ENCODE measurements around the gene CLCN3.
A peak's percentile ranks its signal among the peaks of the same experiment; 100 is the strongest.
"Not testable (repeated sequence)": the region's sequence is repeated elsewhere in the genome, so short reads cannot be mapped to it uniquely, and the experiment has no call there.

CLCN3 gene

DNA sequence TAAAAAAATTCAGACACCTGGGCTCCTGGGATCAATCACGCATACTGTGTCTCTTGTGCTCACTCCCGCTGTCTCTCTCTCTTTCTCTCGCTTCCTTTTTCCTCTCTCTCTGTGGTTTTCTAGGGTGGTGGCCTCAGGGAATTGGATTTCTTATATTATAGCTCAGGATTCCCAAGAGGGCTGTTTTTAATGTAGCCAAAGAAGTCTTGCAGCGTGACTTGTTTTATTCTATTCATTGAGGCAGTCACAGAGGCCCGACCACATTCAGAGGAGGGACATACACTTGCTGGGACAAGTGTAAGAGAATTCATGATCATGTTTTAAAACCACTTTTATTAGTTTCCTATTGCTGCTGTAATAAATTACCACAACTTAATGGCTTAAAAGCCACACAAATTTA is 78.0 kb downstream of the CLCN3 start:
- no peak for DNase-seq (ENCODE audit: low read depth in 2 of 2)

DNA sequence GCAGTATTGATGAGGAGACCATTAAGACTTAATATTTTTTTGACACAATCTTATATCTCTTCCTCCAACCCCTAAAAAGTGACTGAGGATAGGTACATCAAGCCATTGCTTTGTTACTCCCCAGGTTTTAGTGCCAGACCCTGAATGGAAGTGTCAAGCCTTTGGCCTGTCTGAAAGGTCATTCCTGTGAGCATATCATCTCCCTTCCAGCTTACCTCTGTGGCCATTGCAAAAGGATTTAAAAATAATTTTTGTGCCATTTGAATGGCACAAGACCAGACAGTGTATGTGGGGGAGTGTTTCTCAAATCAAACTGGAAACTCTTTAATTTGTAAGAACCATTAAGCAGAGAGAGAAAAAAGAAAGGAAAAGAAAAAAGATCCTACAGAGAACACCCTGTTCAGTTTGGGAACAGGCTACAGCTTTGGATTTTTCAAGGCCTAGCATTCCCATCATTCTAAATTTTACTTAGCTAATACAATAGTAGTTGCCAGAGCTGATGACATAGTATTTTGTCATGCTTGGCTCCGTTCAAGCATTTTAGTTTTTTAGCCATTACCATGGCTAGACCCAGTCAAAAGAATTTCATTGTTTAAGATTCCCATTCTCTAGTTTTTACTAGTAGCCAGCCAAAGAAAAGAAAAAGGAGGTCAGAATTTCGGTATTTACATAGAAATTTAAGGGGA is 87.7 kb downstream of the CLCN3 start:
- no peak for DNase-seq (ENCODE audit: low read depth in 2 of 2)

GRCh38 chr4:169715826-169716225 is 95.4 kb downstream of the CLCN3 start:
- DNase-seq (ENCODE audit: low read depth in 2 of 2) = no peak

- no peak for DNase-seq (ENCODE audit: low read depth in 2 of 2)
Observed at GRCh38 chr4:169716677-169717076, 96.3 kb downstream of the CLCN3 start.

GRCh38 chr4:169720529-169720928 is 100.2 kb downstream of the CLCN3 start:
- no peak for DNase-seq (ENCODE audit: low read depth in 2 of 2)

- no peak for DNase-seq (ENCODE audit: low read depth in 2 of 2)
Observed at GRCh38 chr4:169723207-169723965, 103.0 kb downstream of the CLCN3 start.

DNA sequence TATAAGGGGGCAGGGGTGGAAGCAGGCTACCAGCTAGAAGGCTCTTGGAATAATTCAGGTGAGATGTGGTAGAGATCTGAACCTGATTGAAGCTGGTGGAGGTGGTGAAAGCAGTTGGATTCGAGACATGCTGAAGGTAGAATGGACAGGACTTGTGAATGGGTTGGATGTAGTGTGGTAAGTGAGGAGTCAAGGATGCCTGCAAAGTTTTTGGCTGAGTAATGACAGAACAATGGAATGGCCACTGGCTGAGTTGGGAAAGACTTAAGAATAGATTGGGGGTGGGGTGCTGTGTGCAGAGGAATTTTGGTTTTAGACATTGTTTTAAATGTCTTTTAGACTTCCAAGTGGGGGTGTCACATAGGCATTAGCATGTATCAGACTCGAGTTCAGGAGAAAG is 103.9 kb downstream of the CLCN3 start:
- no peak for DNase-seq (ENCODE audit: low read depth in 2 of 2)

GRCh38 chr4:169727616-169728015 is 107.2 kb downstream of the CLCN3 start:
- no peak for DNase-seq (ENCODE audit: low read depth in 2 of 2)

DNA sequence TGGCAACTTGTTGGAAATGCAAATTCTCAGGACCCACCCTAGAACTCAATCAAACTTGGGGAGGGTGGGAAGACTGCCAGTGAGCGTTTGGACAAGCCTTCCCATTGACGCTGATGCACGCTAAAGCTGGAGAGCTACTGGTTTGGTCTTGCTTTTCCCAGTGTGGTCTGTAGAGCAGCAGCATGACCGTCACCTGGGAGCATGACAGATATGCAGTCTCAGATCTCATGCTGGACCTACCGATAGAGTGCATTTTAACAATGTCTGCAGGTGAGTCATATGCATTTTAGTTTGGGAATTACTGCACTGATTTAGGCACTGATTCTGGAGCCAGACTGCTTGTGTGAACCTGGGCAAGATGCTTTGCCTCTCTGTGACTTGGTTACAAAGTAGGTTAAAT is 110.2 kb downstream of the CLCN3 start:
- DNase-seq (ENCODE audit: low read depth in 2 of 2) = no peak

GRCh38 chr4:169738604-169739003 is 118.2 kb downstream of the CLCN3 start:
- DNase-seq (ENCODE audit: low read depth in 2 of 2) = not testable (repeated sequence)

GRCh38 chr4:169741569-169741968 is 121.2 kb downstream of the CLCN3 start:
- no peak for DNase-seq (ENCODE audit: low read depth in 2 of 2)

DNA sequence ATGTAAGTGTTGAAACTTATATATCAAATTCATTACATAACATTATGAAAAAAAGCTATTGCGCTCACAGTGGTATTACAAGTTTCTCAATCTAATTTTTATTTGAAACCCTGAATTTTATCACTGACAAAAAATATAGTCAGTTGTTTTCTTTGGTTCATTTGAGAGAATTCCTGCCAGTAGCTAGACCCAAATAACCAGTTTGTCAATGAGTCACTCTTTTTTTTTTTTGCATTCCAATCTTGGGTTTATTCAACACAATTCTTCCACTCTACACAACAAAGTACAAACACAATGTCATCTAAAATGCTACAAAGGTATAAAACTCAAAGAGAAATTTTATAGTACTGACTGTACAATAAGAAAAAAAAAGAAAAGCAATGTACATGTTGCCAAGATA is 124.2 kb downstream of the CLCN3 start:
- DNase-seq (ENCODE audit: low read depth in 2 of 2) = no peak

- no peak for DNase-seq (ENCODE audit: low read depth in 2 of 2)
Observed at GRCh38 chr4:169745291-169745690, 124.9 kb downstream of the CLCN3 start.

DNA sequence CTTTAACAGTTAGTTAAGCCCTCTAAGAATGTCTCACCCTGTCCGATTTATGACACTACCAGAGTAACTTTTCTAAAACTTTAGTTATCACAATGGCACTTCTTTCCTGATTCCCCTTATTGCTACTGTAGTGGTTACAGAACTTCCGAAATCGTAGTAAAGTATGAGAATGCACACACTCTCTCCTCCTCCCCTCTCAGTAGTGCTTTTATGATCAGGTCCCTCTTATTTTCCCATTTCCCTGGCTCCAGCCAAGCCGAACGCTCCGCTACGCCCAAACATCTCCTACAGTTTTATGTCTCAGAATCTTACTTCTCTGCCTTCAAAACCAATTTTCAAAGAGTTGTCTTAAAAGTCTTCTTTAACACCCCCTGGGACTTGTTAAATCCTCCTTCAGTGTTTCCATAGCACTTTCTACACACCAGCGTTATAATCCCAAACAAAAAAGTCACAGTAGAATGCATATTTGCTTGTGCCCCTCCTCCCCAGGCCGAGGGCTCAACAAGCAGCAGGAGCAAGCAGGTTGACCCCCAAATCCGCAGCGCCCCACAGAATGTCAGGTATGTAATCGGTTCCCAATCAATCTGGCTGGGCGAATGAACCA is 136.7 kb downstream of the CLCN3 start:
- no peak for DNase-seq (ENCODE audit: low read depth in 2 of 2)

GRCh38 chr4:169757575-169758184 is 137.3 kb downstream of the CLCN3 start, which contains the start of gene HPF1:
HPF1 (minus strand) TSS chr4:169757944; CDS start chr4:169757877, 67 bp downstream.
- peak; percentile 92 to 94 for DNase-seq (ENCODE audit: low read depth in 2 of 2)

DNA sequence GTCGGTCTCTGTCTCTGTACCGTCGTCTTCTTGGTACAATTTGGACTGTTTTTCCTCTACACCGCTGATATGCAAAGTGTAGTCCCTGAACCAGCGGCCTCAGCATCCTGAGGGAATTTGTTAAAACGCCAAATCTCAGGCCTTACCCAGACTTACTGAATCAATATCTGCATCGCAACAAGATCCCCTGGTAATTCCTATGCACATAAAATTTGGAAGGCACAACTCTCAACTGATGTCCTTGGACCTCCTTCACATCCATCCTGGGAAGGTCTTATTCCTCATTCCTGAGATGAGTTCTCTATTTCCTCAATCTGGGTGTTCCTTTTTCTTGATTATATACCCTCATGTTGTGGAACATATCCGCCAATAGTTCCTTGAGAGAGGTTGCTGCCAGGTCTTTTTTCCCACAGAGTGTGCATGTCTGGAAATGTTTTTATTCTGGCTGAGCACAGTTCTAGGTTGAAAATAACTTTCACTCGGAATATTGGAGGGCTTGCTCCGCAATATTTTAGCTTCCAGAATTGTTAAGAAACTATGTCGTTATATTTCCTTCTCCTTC is 138.1 kb downstream of the CLCN3 start:
- DNase-seq (ENCODE audit: low read depth in 2 of 2) = no peak

GRCh38 chr4:169761846-169762245 is 141.5 kb downstream of the CLCN3 start:
- no peak for DNase-seq (ENCODE audit: low read depth in 2 of 2)

- no peak for DNase-seq (ENCODE audit: low read depth in 2 of 2)
Observed at GRCh38 chr4:169765835-169766234, 145.5 kb downstream of the CLCN3 start.

GRCh38 chr4:169766741-169767140 is 146.4 kb downstream of the CLCN3 start:
- DNase-seq (ENCODE audit: low read depth in 2 of 2) = no peak

GRCh38 chr4:169768385-169768784 is 148.0 kb downstream of the CLCN3 start:
- no peak for DNase-seq (ENCODE audit: low read depth in 2 of 2)

DNA sequence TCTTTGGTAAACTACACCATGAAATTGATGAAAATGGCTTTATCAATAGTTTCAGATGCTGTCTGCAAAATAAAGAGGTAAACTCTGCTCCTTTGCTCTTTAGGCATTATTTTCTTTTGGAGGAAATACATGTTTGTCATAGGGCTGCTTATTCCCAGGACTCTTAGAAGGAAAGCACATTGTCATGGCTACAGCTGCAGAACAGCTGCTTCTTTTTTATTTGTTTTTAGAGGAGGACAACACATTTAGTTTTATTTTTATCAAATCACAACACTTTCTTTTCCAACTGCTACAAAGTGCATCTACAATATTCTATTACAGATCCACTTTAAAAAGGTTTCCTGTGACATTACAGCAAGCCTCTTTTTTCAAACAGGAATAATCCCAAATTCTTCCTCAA is 150.0 kb downstream of the CLCN3 start:
- DNase-seq (ENCODE audit: low read depth in 2 of 2) = no peak

GRCh38 chr4:169771556-169772080 is 151.2 kb downstream of the CLCN3 start:
- not testable (repeated sequence) for DNase-seq (ENCODE audit: low read depth in 2 of 2)

Measured in stimulated activated CD8-positive, alpha-beta memory T cell treated with anti-CD3 and anti-CD28 coated beads, Interleukin-2, amount 100 ng/mL, for 48 hours (primary cell).